PC-9 (cell line): ENCODE results near the gene IGSF8. TPM values are rescaled to one million over a fixed set of nuclear protein-coding genes. Genes with fewer than 3 reads are reported as not detected.
A peak's percentile ranks its signal among the peaks of the same experiment; 100 is the strongest.

Experiments
- BruUV-seq: library from RNA; stranded (reverse); fragments of 400-500 nt; replicated peaks from 2 replicates; lab custom pipeline; 2021; lab: Mats Ljungman, UMichigan
- CTCF ChIA-PET: fragments of 300-600 bp; sonication (Branson Sonifier 250); formaldehyde crosslinking; loops from one replicate; lab custom pipeline; 2022; ENCODE audit warnings: antibody characterized with exemption; lab: Charles Lee
- POLR2A ChIA-PET: fragments of 300-600 bp; sonication (Branson Sonifier 250); formaldehyde crosslinking; loops from one replicate; lab custom pipeline; 2022; ENCODE audit warnings: antibody characterized with exemption; ENCODE audit not compliant: unreplicated experiment; lab: Charles Lee
- DNase-seq, 2 experiments: peaks; one replicate each; pipeline versions ENCODE4 v3.0.0 to v3.0.0-alpha.2; 2015 to 2022; ENCODE audit warnings: mixed read lengths in 1 of 2
- H2AFZ ChIP-seq: fragments of 200-600 bp; sonication (generic); 2 replicates; pipeline ENCODE4 v1.8.1; 2017; ENCODE audit warnings: antibody characterized with exemption
- H3F3A ChIP-seq: fragments of 200-600 bp; sonication (generic); 2 replicates; pipeline ENCODE4 v1.8.1; 2017; ENCODE audit warnings: antibody characterized with exemption, mild to moderate bottlenecking, low read depth; ENCODE audit not compliant: insufficient read depth
- H3K27ac ChIP-seq: fragments of 200-600 bp; sonication (generic); 2 replicates; pipeline ENCODE4 v1.6.1; 2016; ENCODE audit warnings: mixed run types
- H3K27me3 ChIP-seq: fragments of 200-600 bp; sonication (generic); 2 replicates; pipeline ENCODE4 v1.6.1; 2016; ENCODE audit warnings: low read depth, mixed run types; ENCODE audit not compliant: insufficient read depth
- H3K36me3 ChIP-seq: fragments of 200-600 bp; sonication (generic); 2 replicates; pipeline ENCODE4 v1.6.1; 2016; ENCODE audit warnings: low read depth, mixed run types
- H3K4me1 ChIP-seq: fragments of 200-600 bp; sonication (generic); replicated peaks from 2 replicates; pipeline ENCODE4 v1.6.1; 2016; ENCODE audit warnings: mixed run types; ENCODE audit not compliant: insufficient read depth
- H3K4me2 ChIP-seq: fragments of 200-600 bp; sonication (generic); 2 replicates; pipeline ENCODE4 v1.6.1; 2017; ENCODE audit warnings: mixed run types
- H3K4me3 ChIP-seq: fragments of 200-600 bp; sonication (generic); 2 replicates; pipeline ENCODE4 v1.6.1; 2016; ENCODE audit warnings: mixed run types
- H3K79me2 ChIP-seq: fragments of 200-600 bp; sonication (generic); 2 replicates; pipeline ENCODE4 v1.6.1; 2017; ENCODE audit warnings: low read depth, mixed run types
- H3K9me2 ChIP-seq: fragments of 200-600 bp; sonication (generic); 2 replicates; pipeline ENCODE4 v1.8.1; 2017; ENCODE audit warnings: mild to moderate bottlenecking; ENCODE audit not compliant: insufficient read depth
- H3K9me3 ChIP-seq: fragments of 200-600 bp; sonication (generic); 2 replicates; pipeline ENCODE4 v1.8.1; 2016; ENCODE audit warnings: low read depth; ENCODE audit not compliant: insufficient read depth
- H4K20me1 ChIP-seq: fragments of 200-600 bp; sonication (generic); 2 replicates; pipeline ENCODE4 v1.8.1; 2017; ENCODE audit not compliant: insufficient read depth
- CTCF ChIP-seq: fragments of 200-600 bp; sonication (generic); conservative IDR thresholded peaks from 2 replicates; pipeline ENCODE4 v1.6.1; 2017; ENCODE audit warnings: mixed run types, antibody characterized with exemption, mild to moderate bottlenecking, moderate library complexity
- EZH2 ChIP-seq: fragments of 200-600 bp; sonication (generic); IDR thresholded peaks from 2 replicates; pipeline ENCODE4 v1.8.0; 2017; ENCODE audit warnings: antibody characterized with exemption, low read depth
- intact Hi-C: fragments of 100-400 bp; cut with micrococcal nuclease; formaldehyde crosslinking; loops from one replicate; pipeline ENCODE4 v1.10.0; 2022; ENCODE audit not compliant: unreplicated experiment
- total RNA-seq: library from RNA; stranded (reverse); gene quantifications from 2 replicates; pipeline ENCODE4 v1.2.3, GENCODE V29; 2021

Gene IGSF8
- total RNA-seq, 1 experiment from 2014 or later = 27.4 TPM

DNA sequence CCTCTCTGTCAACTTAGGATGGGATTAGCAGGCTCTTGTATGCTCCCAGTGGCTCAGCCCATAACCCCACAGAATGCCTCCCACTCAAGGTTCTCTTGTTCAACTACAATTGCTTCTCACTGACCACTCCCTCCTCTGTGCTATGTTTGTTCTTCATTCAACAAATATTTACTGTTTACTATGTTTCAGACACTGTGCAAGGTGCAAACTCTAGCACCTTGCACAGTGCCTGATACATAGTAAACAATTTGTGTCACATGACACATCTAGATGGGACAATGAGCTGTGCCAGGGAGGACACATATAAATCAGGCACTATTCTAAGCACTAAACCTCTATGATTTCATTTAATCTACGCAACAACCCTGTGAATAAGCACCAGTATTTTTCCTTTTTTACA is 32.5 kb upstream of the IGSF8 start:
- no peaks in the 10 kb centered on the region for H3K9me2 ChIP-seq
- no peak overlapping the region for H3K27ac ChIP-seq
- CTCF ChIA-PET = no interaction called here
- H3K27me3 ChIP-seq = no peaks in the 10 kb centered on the region
- H4K20me1 ChIP-seq = no peaks in the 10 kb centered on the region
- POLR2A ChIA-PET = interaction anchor here (0.7 kb wide), 1 partner anchor 28 kb away, joined by 5 read pairs; no protein-coding TSS in a partner anchor
- H3K36me3 ChIP-seq = no peaks in the 10 kb centered on the region
- peak overlapping the region; percentile 11; the same call in 1 of the 2 replicates for H3K4me2 ChIP-seq
- no peaks in the 10 kb centered on the region for H3K79me2 ChIP-seq
- TF ChIP-seq EZH2 (no peak), CTCF (no peak)
- no peak overlapping the region for H3K4me3 ChIP-seq
- no TSS peak for BruUV-seq
- peaks cover 38% of the 10 kb centered on the region for H3K4me1 ChIP-seq
- intact Hi-C loops = no loop called here
- H3K9me3 ChIP-seq = no peaks in the 10 kb centered on the region
- peaks cover 1% of the 10 kb centered on the region; the same call in 1 of the 2 replicates for H3F3A ChIP-seq
- no peak for DNase-seq
- H2AFZ ChIP-seq = no peak overlapping the region

DNA sequence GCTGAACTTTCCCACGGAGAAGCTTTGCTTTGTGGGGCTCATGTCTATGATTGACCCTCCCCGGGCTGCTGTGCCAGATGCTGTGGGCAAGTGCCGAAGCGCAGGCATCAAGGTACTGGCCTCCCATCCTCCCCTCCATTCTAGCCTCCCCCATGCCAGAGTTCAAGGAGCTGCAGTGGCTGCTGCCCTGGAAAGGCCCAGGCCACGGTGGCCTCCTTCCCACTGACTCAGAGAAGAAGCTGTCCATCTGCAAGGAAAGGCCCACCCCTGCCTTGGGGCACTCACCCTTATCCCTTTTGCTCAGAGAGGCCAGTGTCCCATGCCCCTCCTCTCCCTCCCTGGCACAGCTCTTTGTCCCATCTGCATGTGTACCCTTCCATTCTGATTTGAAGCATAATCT is 32.1 kb upstream of the IGSF8 start:
- TF ChIP-seq EZH2 (no peak), CTCF (no peak)
- Histone ChIP-seq H2AFZ (no peak overlapping the region), H3K4me2 (peak overlapping the region; percentile 11; the same call in 1 of the 2 replicates), H3K27ac (no peak overlapping the region), H4K20me1 (no peaks in the 10 kb centered on the region), H3F3A (peaks cover 6% of the 10 kb centered on the region; the same call in 1 of the 2 replicates), H3K79me2 (no peaks in the 10 kb centered on the region), H3K27me3 (no peaks in the 10 kb centered on the region), H3K4me3 (no peak overlapping the region), H3K36me3 (no peaks in the 10 kb centered on the region), H3K9me2 (no peaks in the 10 kb centered on the region), H3K4me1 (peaks cover 42% of the 10 kb centered on the region), H3K9me3 (no peaks in the 10 kb centered on the region)
- DNase-seq = peak in 1 of 2 experiments; percentile 42
- no TSS peak for BruUV-seq
- ChIA-PET POLR2A (interaction anchor here (0.7 kb wide), 1 partner anchor 27 kb away, joined by 5 read pairs; no protein-coding TSS in a partner anchor), CTCF (no interaction called here)
- intact Hi-C loops = no loop called here

DNA sequence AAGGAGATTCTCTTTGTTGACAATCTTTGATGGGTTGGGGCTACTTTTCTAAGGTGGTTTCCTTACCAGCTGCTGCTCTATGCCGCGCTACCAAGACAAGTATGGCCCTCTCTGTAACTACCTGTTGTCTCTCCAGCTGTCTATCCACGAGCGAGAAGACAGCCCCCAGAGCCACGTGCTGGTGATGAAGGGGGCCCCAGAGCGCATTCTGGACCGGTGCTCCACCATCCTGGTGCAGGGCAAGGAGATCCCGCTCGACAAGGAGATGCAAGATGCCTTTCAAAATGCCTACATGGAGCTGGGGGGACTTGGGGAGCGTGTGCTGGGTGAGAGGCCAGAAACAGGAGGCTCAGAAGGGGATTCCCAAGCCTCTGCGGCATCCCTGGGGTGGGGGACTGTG is 31.5 kb upstream of the IGSF8 start:
- no peaks in the 10 kb centered on the region for H3K9me2 ChIP-seq
- H3F3A ChIP-seq = peaks cover 11% of the 10 kb centered on the region; the same call in 1 of the 2 replicates
- peaks cover 47% of the 10 kb centered on the region for H3K4me1 ChIP-seq
- POLR2A ChIA-PET = interaction anchor here (0.7 kb wide), 1 partner anchor 27 kb away, joined by 5 read pairs; no protein-coding TSS in a partner anchor
- H3K9me3 ChIP-seq = no peaks in the 10 kb centered on the region
- no peaks in the 10 kb centered on the region for H4K20me1 ChIP-seq
- BruUV-seq = no TSS peak
- TF ChIP-seq EZH2 (no peak), CTCF (no peak)
- no peaks in the 10 kb centered on the region for H3K36me3 ChIP-seq
- H3K27ac ChIP-seq = no peak overlapping the region
- H3K79me2 ChIP-seq = no peaks in the 10 kb centered on the region
- H3K27me3 ChIP-seq = no peaks in the 10 kb centered on the region
- H2AFZ ChIP-seq = no peak overlapping the region
- H3K4me3 ChIP-seq = no peak overlapping the region
- no peak overlapping the region for H3K4me2 ChIP-seq
- no peak for DNase-seq
- CTCF ChIA-PET = no interaction called here
- intact Hi-C loops = no loop called here
